ENCODE measurements around the gene ELMOD1.
"Not testable (repeated sequence)": the region's sequence is repeated elsewhere in the genome, so short reads cannot be mapped to it uniquely, and the experiment has no call there.

The ELMOD1 gene

DNA sequence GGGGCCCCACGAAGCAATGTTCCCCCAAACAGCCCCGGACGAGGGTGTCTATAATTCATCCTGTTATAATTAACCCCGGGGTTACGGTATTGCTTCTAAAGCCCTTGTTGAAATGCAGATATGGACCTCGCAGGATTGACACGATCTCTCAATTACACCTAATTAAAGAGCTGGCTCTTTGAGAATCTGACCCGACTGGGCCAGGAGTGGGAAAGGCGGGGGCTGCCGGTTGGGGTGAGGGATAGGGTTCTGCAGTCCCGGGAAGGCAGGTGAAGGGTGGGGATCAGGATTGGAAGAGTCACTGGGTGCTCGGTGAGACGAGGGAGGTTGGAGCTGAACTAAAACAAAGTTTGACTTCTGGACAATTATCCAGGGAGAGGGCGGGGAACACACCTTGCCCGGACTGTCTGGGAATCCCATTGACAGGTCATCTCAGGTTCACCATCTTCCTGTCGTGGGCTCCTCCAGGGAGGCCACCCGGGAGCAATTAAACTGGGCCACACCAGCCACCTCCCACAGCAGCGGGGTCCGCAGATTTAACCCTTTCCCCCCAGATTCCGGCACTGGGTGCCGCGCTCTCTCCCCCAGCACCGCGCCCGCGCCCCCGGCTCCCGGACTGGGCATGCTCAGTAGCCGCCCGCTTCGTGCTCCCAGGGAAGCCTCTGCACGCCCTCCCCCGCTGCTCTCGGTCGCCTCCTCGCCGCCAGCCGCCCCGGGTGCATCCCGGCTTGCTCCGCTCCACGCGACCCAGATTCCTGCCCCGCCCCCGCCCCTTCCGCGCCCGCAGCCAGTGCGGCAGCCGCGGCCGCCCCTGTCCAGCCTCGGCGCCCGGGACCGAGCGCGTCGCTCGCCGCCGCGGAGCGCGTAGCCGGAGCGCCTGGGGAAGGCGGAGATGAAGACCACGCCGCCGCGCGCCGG, at the start of gene ELMOD1:
Gene ELMOD1, plus strand, starts transcription at position 688 of the 918 bp plus-strand sequence. CDS start 27,043 bp downstream, outside the sequence.
- intact Hi-C loops (cut with DNase I): no loop called here
- DNase-seq: peak; percentile 39 to 93 (median 80)

DNA sequence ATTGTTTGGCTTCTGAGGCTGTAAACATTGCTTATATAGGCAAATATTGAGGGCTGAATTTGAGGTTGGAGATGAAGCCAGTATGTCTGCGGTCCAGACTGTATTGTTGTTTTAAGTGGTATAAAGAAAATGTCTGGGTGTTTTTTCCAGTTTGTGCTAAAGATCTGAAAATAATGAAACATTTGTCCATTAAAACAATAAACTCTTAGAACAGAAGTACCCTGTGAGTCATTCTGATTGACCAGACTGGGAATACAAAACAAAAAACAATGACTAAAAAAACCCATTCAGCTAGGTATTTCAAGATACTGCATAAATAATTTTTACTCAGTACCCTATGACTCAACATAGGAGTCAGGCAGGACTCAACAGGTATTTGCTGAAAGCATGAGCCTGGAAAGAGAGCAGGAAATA, 45.8 kb upstream of the ELMOD1 start:
- DNase-seq: no peak
- intact Hi-C loops (cut with DNase I): no loop called here

DNA sequence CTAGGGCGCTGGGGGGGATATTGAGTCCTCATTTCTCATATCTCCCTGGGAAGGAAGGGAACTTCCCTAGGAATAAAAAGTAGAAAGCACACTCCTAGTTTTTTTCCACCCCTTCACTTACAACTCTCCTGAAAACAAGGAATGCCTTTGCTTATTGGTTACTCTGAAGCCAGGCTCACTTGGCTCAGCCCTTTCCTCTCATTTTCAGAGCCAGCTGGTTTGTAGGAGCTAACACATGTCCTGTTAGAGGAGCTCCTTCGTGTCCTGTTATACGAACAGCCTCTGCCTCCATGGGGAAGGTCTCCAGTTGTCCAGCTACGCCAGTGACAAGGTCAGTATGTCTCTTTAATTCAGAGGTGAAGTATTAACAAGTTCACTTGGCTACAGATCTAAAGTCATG, 43.0 kb upstream of the ELMOD1 start:
- DNase-seq: no peak
- intact Hi-C loops (cut with DNase I): no loop called here

DNA sequence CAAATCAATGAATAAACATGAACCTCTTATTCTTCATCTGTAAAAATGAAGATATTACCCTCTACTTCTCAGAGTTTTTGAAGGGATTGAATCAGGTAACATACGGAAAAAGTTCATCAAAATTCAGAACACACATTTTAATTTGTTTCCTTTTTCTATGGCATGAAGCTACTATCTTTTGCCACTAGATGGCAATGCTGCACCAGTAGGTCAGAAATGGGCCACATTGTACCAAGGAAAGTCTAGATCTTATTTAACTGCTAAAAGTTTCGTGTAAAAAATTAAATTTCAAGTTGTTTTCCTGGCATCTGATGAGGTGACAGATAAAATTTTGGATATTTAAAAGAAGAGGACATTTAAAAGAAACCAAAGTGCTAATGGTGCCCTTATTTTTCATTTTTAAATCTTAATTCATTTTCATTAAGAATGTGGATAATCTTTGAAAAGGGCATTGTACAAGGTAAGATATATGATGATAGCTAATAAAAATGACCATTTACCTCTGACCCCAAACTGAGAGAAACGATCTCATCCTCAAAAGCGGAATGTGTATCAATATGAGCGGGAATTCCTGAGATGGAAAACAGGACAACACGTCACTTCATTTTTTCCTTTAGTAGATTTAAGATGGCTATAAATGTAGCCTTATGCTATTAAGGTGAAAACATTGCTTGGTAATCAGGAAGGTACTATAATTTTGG, 41.5 kb upstream of the ELMOD1 start:
- intact Hi-C loops (cut with DNase I): no loop called here
- peak in 14 of 42 donors; percentile 10 to 71 (median 36) for DNase-seq

DNA sequence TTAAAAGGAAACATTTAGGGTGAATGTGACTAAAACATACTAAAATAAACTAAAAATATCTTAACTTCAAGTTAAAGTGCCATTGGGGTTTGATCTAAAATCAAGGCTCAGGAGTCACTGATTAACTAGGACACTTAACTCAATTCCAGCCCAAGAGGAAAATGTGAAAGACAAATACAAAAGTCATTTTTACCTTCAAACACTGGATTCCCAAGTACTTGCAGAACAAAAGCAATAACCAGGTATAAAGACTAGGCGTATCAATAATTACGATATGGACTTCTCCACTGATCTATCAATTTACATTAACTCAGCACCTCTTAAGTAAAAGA, 41.0 kb upstream of the ELMOD1 start:
- intact Hi-C loops (cut with DNase I): no loop called here
- no peak for DNase-seq

- intact Hi-C loops (cut with DNase I): no loop called here
- DNase-seq: no peak
Observed at GRCh38 chr11:107550304-107550703, 40.6 kb upstream of the ELMOD1 start.

DNA sequence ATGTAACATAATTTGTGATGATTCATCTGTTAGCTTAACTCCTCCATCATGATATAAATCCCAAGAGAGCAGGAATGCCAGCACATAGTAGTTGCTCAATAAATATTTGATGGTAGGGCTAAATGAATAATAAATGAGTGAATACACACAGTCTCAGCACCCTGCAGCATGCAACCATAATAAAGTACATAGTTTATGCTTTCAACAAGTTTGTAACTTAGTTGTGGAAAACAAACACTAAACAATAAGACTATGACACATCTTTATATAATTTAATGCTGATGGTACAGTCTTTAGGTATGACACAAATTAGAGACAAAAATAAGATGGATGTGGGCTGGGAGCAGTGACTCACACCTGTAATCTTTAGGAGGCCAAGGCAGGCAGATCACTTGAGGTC, 29.3 kb upstream of the ELMOD1 start:
- DNase-seq: no peak
- intact Hi-C loops (cut with DNase I): no loop called here

- DNase-seq: no peak
- intact Hi-C loops (cut with DNase I): no loop called here
Observed at GRCh38 chr11:107562647-107563208, 28.2 kb upstream of the ELMOD1 start.

- peak in 26 of 42 donors; percentile 7 to 62 (median 40) for DNase-seq
- intact Hi-C loops (cut with DNase I): no loop called here
Observed at GRCh38 chr11:107563702-107564101, 27.2 kb upstream of the ELMOD1 start.

DNA sequence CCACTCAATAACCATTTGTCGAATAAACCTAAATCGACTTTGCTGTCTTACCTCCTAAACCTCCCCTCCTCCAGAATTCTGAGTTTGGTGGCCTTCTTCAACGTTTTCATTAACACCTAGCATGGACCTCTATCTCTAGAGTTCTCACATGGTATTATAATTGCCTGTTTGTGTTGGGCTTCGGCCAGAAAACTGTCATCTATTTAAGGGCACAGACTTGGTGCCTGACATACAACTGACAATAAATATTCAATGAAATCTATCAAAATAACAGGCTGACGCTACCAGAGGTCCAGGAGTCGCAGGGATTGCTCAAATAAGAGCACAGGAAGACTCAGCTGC, 26.1 kb upstream of the ELMOD1 start:
- peak in 2 of 42 donors; percentile 10 to 38 for DNase-seq
- intact Hi-C loops (cut with DNase I): no loop called here

GRCh38 chr11:107565219-107565937, 25.6 kb upstream of the ELMOD1 start, which contains the start of gene ALKBH8:
TSS of gene ALKBH8 (minus strand) at chr11:107565735. CDS start at chr11:107560893, 4,842 bp downstream.
- DNase-seq: peak; percentile 77 to 95 (median 86)
- intact Hi-C loops (cut with DNase I): no loop called here

- intact Hi-C loops (cut with DNase I): not testable (repeated sequence)
- peak in 5 of 42 donors; percentile 10 to 58 (median 21) for DNase-seq
Observed at GRCh38 chr11:107565955-107566501, 24.9 kb upstream of the ELMOD1 start.

DNA sequence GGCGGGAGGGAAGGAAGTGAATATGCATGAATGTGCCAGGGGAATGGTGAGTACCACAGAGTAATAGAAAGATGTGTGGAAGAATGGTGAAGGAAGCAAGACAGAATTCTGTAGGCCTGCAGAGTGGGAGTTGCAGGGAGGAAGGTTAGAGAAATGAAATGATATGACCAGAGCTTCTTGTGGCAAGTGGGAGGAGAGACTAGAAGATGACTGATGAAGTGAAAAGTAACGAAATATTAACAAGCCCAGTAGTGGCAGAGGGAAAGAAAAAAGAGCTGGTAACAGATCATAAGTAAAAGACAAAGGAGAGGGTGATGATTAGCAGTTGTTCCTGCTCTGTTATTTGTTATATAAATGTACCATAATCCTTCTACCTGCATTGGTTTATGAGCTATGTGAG, 24.4 kb upstream of the ELMOD1 start:
- DNase-seq: no peak
- intact Hi-C loops (cut with DNase I): no loop called here

- intact Hi-C loops (cut with DNase I): no loop called here
- peak in 2 of 42 donors; percentile 16 to 19 for DNase-seq
Observed at GRCh38 chr11:107567739-107568335, 23.1 kb upstream of the ELMOD1 start.

GRCh38 chr11:107570015-107570414, 20.9 kb upstream of the ELMOD1 start:
- intact Hi-C loops (cut with DNase I): loop anchor here (10.0 kb wide), 1 partner anchor 205 kb away; no protein-coding TSS in a partner anchor
- no peak for DNase-seq

DNA sequence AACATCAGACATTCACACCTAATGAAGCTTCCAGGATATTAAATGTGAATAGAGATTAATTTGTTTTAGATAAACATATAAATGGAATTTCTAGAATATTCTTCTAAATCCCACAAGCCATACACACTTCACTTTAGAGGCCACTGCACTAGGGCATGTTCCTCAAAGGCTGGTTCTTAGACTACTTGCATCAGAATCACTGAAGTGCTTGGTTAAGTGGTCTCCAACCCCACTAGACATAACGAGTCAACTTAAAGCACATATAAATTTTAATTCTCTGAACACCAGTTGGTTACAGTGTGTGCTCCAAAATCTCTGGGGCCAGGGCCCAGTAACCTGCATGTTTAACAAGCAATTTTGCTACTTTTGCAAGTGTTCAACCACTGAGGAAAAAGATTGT, 17.5 kb upstream of the ELMOD1 start:
- DNase-seq: no peak
- intact Hi-C loops (cut with DNase I): loop anchor here (10.0 kb wide), 1 partner anchor 201 kb away; no protein-coding TSS in a partner anchor

GRCh38 chr11:107576497-107577345, 14.2 kb upstream of the ELMOD1 start:
- peak in 37 of 42 donors; percentile 27 to 87 (median 66) for DNase-seq
- intact Hi-C loops (cut with DNase I): loop anchor here (5.0 to 10.0 kb wide), 2 partner anchors 111 to 198 kb away; no protein-coding TSS in a partner anchor

Data from head of caudate nucleus (tissue), 42 donors.